Tibial nerve (tissue), 4 donors: ENCODE results near the gene GNB1L. TPM values are rescaled to one million over a fixed set of nuclear protein-coding genes. Genes with fewer than 3 reads are reported as not detected.
A peak's percentile ranks its signal among the peaks of the same experiment; 100 is the strongest.

ENCODE experiments used
- DNase-seq, 2 donors: peaks; one replicate each; pipeline ENCODE4 v3.0.0-alpha.2; 2019; ENCODE audit warnings: low spot score in 2 of 2
- H3K27ac ChIP-seq, 4 donors: fragments of 200-600 bp; sonication (generic) in 3 of 4; one replicate each; pipeline ENCODE4 v1.5.1; 2017 to 2019; ENCODE audit warnings: mild to moderate bottlenecking in 1 of 4
- H3K27me3 ChIP-seq, 2 donors: fragments of 200-600 bp; sonication (generic) in 1 of 2; one replicate each; pipeline versions ENCODE4 v1.5.1 to v1.6.0; 2017 to 2019
- H3K36me3 ChIP-seq, 3 donors: fragments of 200-600 bp; sonication (generic); one replicate each; pipeline ENCODE4 v1.5.1; 2018 to 2019
- H3K4me1 ChIP-seq, 4 donors: fragments of 200-600 bp; sonication (generic) in 3 of 4; one replicate each; pipeline ENCODE4 v1.5.1; 2017 to 2019
- H3K4me3 ChIP-seq, 4 donors: fragments of 200-600 bp; sonication (generic) in 3 of 4; one replicate each; pipeline ENCODE4 v1.5.1; 2017 to 2019; ENCODE audit warnings: mild to moderate bottlenecking in 1 of 4, moderate library complexity in 1 of 4
- H3K9me3 ChIP-seq, 4 donors: fragments of 200-600 bp; sonication (generic) in 3 of 4; one replicate each; pipeline ENCODE4 v1.5.1; 2017 to 2019
- EP300 ChIP-seq, 2 donors: sonication (generic); formaldehyde crosslinking; IDR thresholded peaks; one replicate each; pipeline ENCODE4 v1.6.1; 2017; ENCODE audit warnings: antibody characterized with exemption in 2 of 2, mild to moderate bottlenecking in 1 of 2
- POLR2A ChIP-seq, 2 donors: fragments of 450-650 bp; IDR thresholded peaks; one replicate each; pipeline ENCODE4 v1.6.1; 2017; ENCODE audit warnings: antibody characterized with exemption in 2 of 2, mild to moderate bottlenecking in 2 of 2, moderate library complexity in 2 of 2
- WGBS, 2 donors: methylation state at CpG; one replicate each; pipeline ENCODE4 v1.1.5; 2018; 5-methylcytosine and 5-hydroxymethylcytosine counted together
- total RNA-seq, 4 donors: library from RNA; depleted of rRNA; stranded (reverse); fragments of >200 nt; gene quantifications; one replicate each; pipeline ENCODE4 v1.1.0, GENCODE V29; 2016
- TF ChIP-seq, protein P1 (sequence below), 5 experiments: fragments of 200-600 bp in 3 of 5; fragments of 450-650 bp in 2 of 5; sonication (generic) in 3 of 5; IDR thresholded peaks; one replicate each; pipeline ENCODE4 v1.5.1; 2016 to 2019; ENCODE audit warnings: antibody characterized with exemption in 5 of 5, mild to moderate bottlenecking in 3 of 5, moderate library complexity in 2 of 5

GNB1L gene
- total RNA-seq, 4 donors from 2014 or later, result 2.9 to 8.1 (median 6.3) TPM

DNA sequence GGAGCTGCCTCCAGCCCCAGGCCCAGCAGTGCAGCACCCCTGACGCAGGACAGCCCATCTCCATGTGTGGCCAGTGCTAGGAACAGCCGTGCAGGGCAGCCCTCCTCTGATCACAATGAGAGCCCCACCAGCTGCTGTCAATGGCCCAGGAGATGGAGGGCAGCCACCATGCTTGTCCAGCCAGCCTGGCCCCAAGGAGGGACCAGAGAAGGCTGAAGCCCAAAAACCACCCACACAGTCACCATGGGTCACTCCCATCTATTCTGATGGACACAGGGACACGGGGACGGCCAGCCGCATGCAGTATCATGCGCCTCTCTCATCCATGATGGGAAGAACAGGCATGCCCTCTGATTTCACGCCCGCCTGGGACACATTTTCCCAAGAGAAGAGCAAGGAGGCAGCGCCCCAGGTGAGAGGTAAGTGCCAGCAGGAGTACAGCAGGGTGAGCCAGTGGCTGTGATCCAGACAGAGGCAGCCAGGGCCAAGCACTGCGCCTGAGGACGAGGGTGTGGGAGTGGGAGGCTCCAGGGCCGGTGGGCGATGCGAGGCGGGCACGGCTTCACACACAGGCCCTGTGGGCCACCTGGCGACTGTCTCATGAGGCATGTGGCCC, 33.6 kb upstream of the GNB1L start:
- WGBS, 2 donors, result 91 to 93% methylated on average over 17 of the region's 17 CpGs

DNA sequence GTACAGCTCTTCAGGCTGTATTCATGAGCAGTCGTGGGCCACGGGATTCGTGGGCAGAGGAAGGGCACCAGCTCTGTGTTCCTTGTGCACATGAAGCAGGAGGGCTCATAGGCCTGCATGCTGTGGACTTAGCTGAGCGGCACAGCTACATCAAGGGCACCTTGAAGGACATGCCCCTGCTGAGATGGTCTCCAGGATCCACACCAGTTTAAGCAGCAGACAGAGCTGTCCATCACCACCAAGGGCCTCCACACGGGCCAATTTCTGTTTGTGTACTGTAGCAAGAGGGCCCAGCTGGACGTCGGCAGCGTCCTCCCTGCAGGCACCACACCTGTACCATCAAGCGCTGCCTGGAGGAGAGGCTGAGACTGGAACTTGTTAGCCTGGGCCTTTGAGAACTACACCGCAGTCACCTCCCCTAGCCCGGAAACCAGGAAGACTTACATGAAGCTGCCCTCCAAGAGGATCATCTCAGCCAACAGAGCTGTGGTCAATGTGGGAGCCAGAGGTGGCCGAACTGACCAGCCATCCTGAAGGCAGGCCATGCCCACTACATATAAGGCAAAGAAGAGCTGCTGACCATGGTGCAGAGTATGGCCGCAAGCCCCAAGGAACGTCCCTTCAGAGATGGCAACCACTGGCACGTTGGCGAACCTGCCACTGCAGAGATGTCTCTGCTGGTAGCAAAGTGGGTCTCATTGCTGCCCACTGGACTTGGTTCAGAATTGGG, 32.7 kb upstream of the GNB1L start:
- no peaks in the 10 kb centered on the region for H3K27me3 ChIP-seq
- H3K4me3 ChIP-seq, result no peak overlapping the region
- peaks cover 0 to 52% (median 0%) of the 10 kb centered on the region in 3 donors for H3K36me3 ChIP-seq
- peaks cover 0 to 35% (median 18%) of the 10 kb centered on the region in 4 donors for H3K4me1 ChIP-seq
- H3K9me3 ChIP-seq, result no peaks in the 10 kb centered on the region
- TF ChIP-seq POLR2A (IDR thresholded peaks at IDR 0.05) (no peak), EP300 (IDR thresholded peaks at IDR 0.05) (no peak)
- TF ChIP-seq, protein P1, sequence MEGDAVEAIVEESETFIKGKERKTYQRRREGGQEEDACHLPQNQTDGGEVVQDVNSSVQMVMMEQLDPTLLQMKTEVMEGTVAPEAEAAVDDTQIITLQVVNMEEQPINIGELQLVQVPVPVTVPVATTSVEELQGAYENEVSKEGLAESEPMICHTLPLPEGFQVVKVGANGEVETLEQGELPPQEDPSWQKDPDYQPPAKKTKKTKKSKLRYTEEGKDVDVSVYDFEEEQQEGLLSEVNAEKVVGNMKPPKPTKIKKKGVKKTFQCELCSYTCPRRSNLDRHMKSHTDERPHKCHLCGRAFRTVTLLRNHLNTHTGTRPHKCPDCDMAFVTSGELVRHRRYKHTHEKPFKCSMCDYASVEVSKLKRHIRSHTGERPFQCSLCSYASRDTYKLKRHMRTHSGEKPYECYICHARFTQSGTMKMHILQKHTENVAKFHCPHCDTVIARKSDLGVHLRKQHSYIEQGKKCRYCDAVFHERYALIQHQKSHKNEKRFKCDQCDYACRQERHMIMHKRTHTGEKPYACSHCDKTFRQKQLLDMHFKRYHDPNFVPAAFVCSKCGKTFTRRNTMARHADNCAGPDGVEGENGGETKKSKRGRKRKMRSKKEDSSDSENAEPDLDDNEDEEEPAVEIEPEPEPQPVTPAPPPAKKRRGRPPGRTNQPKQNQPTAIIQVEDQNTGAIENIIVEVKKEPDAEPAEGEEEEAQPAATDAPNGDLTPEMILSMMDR (IDR thresholded peaks at IDR 0.05), result no peak
- WGBS, 2 donors, result 88% methylated on average over 15 of the region's 16 CpGs
- no peak overlapping the region for H3K27ac ChIP-seq
- DNase-seq, result no peak

More for the DNA sequence above, 33.6 kb upstream of the GNB1L start:
- H3K4me1 ChIP-seq, result peaks cover 0 to 37% (median 22%) of the 10 kb centered on the region in 4 donors
- peaks cover 0 to 49% (median 0%) of the 10 kb centered on the region in 3 donors for H3K36me3 ChIP-seq
- H3K27me3 ChIP-seq, result no peaks in the 10 kb centered on the region
- no peak for DNase-seq
- H3K27ac ChIP-seq, result no peak overlapping the region
- TF ChIP-seq, protein P1 (IDR thresholded peaks at IDR 0.05), result no peak
- TF ChIP-seq EP300 (IDR thresholded peaks at IDR 0.05) (no peak), POLR2A (IDR thresholded peaks at IDR 0.05) (no peak)
- no peak overlapping the region for H3K4me3 ChIP-seq
- H3K9me3 ChIP-seq, result no peaks in the 10 kb centered on the region

DNA sequence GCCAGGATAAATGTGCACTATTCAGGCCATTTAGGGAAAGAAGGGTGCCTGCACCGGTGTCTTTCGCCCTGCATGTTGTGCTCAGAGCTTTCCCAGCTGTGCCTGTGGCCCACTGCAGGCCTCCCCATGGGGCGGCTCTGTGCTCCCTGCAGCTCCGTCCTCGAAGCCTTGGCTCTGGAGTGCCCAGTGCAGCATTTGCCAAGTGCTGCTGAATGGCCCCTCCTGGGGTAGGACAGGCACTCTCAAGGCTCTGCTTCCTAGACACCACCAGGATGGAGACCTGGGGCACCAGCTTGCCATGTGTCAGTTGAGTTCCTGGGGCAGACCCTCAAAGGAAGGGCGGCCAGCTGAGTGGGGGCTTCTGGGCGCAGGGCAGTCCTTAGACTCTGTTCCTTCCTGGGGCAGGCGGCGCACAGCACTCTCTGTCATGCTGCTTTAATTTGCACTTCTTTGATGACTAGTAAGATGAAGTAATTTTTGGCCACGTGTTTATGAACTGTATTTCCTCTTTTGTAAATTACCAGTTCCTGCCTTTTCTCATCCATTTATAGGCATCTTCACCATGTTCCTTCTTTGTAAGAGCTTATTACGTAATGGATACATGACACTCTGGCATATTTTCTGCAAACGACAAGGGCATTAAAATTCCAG, 32.1 kb upstream of the GNB1L start:
- no peaks in the 10 kb centered on the region for H3K27me3 ChIP-seq
- DNase-seq, result no peak
- peaks cover 0 to 52% (median 0%) of the 10 kb centered on the region in 3 donors for H3K36me3 ChIP-seq
- no peak overlapping the region for H3K4me3 ChIP-seq
- H3K4me1 ChIP-seq, result peaks cover 0 to 35% (median 18%) of the 10 kb centered on the region in 4 donors
- WGBS, 2 donors, result 69 to 78% methylated on average over 12 of the region's 12 CpGs
- peak overlapping the region in 3 of 4 donors; percentile 5 to 19 (median 14) for H3K27ac ChIP-seq
- TF ChIP-seq EP300 (IDR thresholded peaks at IDR 0.05) (peak in 1 of 2 donors; percentile 45), POLR2A (IDR thresholded peaks at IDR 0.05) (no peak)
- TF ChIP-seq, protein P1 (IDR thresholded peaks at IDR 0.05), result no peak
- H3K9me3 ChIP-seq, result no peaks in the 10 kb centered on the region

DNA sequence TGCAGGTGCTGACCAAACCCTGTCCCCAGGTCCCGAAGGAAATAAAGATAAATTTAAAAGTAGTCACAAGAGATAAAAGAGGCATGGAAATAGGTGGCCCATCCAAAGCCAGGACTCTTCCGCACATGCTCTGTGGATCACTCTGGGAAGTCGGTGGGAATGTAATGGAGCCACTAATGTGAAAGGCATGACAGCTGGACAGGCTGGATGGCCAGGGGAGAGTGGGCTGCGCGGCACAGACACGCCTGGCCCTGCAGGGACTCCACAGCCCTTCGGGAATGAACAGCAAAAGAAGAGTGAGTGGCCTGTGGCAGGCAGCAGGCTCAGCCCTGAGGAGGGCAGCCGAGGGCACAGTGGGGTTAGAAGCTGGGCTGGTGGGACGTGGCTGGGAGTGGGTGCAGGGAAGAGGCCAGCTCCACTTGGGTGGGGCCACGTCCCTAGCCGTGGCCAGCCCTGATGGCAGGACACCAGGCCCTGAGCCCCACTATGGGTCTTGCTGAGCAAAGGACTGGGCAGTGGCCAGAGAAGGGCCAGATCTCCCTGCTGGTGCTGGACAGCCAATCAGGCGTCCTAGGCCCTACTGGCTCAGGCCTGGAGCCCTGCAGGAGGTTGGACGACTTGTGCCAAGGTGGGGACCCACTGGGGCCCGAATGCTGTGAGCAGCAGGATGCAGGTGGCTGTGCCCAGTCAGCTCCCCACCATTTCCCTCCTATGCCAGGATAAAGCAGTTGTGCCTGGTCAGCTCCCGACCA, 31.3 kb upstream of the GNB1L start:
- Histone ChIP-seq H3K4me1 (peaks cover 0 to 35% (median 16%) of the 10 kb centered on the region in 4 donors), H3K4me3 (no peak overlapping the region), H3K27me3 (no peaks in the 10 kb centered on the region), H3K27ac (peak overlapping the region in 3 of 4 donors; percentile 5 to 19 (median 14)), H3K9me3 (no peaks in the 10 kb centered on the region), H3K36me3 (peaks cover 0 to 47% (median 0%) of the 10 kb centered on the region in 3 donors)
- no peak for DNase-seq
- 76 to 84% methylated on average over 12 to 14 of the region's 15 CpGs for WGBS, 2 donors
- TF ChIP-seq, protein P1 (IDR thresholded peaks at IDR 0.05), result no peak
- no peak for TF ChIP-seq EP300 (IDR thresholded peaks at IDR 0.05)
- TF ChIP-seq POLR2A (IDR thresholded peaks at IDR 0.05), result no peak
